ENCODE results near the gene AGK.

DNA sequence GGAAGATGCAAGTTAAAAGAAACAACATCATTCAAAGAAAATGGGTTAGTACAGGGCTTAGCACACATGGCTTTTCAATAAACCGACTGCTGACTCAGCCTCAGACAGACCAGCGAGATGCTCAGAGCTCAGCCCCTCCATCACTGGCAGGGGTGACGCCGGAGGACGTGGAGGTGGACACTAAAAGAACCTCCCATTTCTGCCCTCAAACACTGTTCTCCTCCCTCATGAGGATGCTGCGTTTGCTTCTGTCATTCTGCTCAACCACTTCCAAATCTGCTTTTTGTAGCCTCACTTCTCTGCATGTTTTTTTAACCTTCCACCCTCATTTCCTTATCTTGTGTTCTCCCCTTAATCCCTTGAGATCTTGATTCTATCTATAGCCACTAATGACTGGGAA lies 135.5 kb downstream of the AGK start:
- TF ChIP-seq, protein P1, sequence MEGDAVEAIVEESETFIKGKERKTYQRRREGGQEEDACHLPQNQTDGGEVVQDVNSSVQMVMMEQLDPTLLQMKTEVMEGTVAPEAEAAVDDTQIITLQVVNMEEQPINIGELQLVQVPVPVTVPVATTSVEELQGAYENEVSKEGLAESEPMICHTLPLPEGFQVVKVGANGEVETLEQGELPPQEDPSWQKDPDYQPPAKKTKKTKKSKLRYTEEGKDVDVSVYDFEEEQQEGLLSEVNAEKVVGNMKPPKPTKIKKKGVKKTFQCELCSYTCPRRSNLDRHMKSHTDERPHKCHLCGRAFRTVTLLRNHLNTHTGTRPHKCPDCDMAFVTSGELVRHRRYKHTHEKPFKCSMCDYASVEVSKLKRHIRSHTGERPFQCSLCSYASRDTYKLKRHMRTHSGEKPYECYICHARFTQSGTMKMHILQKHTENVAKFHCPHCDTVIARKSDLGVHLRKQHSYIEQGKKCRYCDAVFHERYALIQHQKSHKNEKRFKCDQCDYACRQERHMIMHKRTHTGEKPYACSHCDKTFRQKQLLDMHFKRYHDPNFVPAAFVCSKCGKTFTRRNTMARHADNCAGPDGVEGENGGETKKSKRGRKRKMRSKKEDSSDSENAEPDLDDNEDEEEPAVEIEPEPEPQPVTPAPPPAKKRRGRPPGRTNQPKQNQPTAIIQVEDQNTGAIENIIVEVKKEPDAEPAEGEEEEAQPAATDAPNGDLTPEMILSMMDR (IDR thresholded peaks at IDR 0.05; ENCODE audit: low read depth, low read length, missing input control), result no peak
- no peak for TF ChIP-seq HNF4A (conservative IDR thresholded peaks at IDR 0.05)
- TF ChIP-seq RAD21 (IDR thresholded peaks at IDR 0.05), result no peak
- no peak for TF ChIP-seq JUND (IDR thresholded peaks at IDR 0.05)
- TF ChIP-seq YY1 (IDR thresholded peaks at IDR 0.05), result no peak
- TF ChIP-seq, protein P2, sequence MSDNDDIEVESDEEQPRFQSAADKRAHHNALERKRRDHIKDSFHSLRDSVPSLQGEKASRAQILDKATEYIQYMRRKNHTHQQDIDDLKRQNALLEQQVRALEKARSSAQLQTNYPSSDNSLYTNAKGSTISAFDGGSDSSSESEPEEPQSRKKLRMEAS (IDR thresholded peaks at IDR 0.05), result no peak
- no peak for TF ChIP-seq GABPA (IDR thresholded peaks at IDR 0.05 in 1 of 2, conservative IDR thresholded peaks at IDR 0.05 in 1 of 2)
- no peak for TF ChIP-seq TAF1 (conservative IDR thresholded peaks at IDR 0.05)
